Stimulated activated naive CD8-positive, alpha-beta T cell treated with anti-CD3 and anti-CD28 coated beads, Interleukin-15, Interleukin-2, amounts not matched to agents 100 ng/mL and 50 ng/mL, for 24 hours (primary cell): ENCODE results near the gene RAB8A.
"Not testable (repeated sequence)": the region's sequence is repeated elsewhere in the genome, so short reads cannot be mapped to it uniquely, and the experiment has no call there.

Experiments
- H3K27ac Mint-ChIP-seq: one replicate; pipeline ENCODE4 v1.8.0; 2021; ENCODE audit warnings: mild to moderate bottlenecking, mixed read lengths
- H3K27me3 Mint-ChIP-seq: one replicate; pipeline ENCODE4 v1.8.0; 2021; ENCODE audit warnings: mixed read lengths
- H3K36me3 Mint-ChIP-seq: one replicate; pipeline ENCODE4 v1.8.0; 2021; ENCODE audit warnings: low read depth, mixed read lengths
- H3K4me1 Mint-ChIP-seq: one replicate; pipeline ENCODE4 v1.8.0; 2021; ENCODE audit warnings: low read depth, mixed read lengths
- H3K4me3 Mint-ChIP-seq: one replicate; pipeline ENCODE4 v1.8.0; 2021; ENCODE audit warnings: mild to moderate bottlenecking, mixed read lengths
- H3K9me3 Mint-ChIP-seq: one replicate; pipeline ENCODE4 v1.8.0; 2021; ENCODE audit warnings: mixed read lengths

RAB8A gene

DNA sequence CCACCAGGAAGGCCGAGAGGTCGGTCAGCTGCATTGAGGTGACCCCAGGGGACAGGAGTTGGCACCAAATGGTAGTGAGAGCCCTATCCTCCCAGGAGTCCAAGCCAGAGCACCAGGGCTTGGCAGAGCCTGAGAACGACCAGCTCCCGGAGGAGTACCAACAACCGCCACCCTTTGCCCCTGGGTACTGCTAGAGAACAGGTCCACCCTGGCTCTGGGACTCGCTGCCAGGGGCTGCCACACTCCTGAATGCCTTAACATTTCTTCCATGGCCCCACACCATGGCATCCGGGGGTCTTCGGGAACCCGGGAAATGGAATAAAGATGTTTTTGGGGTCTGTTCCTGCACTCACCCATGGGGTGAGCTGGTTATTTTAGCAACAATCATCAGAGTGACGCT lies 45.9 kb downstream of the RAB8A start:
- H3K27ac Mint-ChIP-seq: no peak overlapping the region
- peaks cover 28% of the 10 kb centered on the region for H3K4me1 Mint-ChIP-seq
- H3K27me3 Mint-ChIP-seq: no peaks in the 10 kb centered on the region
- H3K4me3 Mint-ChIP-seq: no peak overlapping the region
- no peaks in the 10 kb centered on the region for H3K9me3 Mint-ChIP-seq
- peaks cover 44% of the 10 kb centered on the region for H3K36me3 Mint-ChIP-seq

DNA sequence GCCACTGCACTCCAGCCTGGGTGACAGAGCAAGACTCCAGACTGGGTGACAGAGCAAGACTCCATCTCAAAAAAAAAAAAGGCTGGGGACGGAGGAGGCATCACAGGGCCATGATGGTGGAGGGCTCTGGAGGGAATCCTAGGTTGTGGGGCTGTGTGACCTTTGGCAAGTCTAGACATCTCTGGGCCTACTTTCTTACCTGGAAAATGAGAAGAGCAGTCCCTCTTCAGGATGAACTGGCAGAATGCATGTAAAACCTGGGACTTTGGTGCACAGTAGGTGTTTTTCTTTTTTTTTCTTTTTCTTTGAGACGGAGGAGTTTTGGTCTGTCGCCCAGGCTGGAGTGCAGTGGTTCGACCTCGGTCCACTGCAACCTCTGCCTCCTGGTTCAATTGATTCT lies 48.0 kb downstream of the RAB8A start:
- Mint-ChIP-seq H3K27me3 (no peaks in the 10 kb centered on the region), H3K27ac (no peak overlapping the region), H3K4me3 (no peak overlapping the region), H3K4me1 (peaks cover 28% of the 10 kb centered on the region), H3K9me3 (no peaks in the 10 kb centered on the region), H3K36me3 (peaks cover 26% of the 10 kb centered on the region)

GRCh38 chr19:16160445-16160942 lies 48.8 kb downstream of the RAB8A start:
- Mint-ChIP-seq H3K9me3 (no peaks in the 10 kb centered on the region), H3K36me3 (peaks cover 17% of the 10 kb centered on the region), H3K4me1 (peaks cover 23% of the 10 kb centered on the region), H3K27ac (peak overlapping the region; percentile 92), H3K4me3 (peak overlapping the region; percentile 28), H3K27me3 (no peaks in the 10 kb centered on the region)

DNA sequence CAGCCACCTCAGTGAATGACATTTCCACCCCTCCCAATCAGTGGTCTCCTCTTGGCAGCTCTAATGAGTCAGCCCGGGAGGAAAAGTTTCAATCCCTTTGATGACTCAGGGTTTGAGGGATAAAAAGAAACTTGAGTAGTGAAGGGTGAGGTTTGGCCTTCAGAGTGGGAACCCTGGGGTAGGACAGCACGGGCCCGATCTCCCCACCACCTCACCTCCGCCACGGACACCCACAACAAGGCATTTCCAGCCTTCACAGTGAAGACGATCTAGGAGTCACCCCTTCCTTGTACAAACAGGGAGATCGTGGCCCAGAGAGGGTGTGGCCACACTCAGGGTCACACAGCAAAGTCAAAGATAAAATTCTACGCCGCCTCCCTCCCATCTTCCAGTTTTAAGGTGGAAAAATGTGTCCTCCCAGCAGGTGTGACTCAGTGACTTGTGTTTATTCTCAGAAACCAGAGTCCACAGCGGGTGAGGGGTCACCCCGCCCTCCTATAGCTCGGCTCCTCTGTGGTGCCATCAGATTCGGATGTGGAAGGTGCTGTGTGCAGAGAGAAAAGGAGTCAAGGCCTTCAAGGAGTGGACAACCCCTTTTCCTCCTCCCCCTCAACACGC lies 49.4 kb downstream of the RAB8A start:
- Mint-ChIP-seq H3K27me3 (no peaks in the 10 kb centered on the region), H3K9me3 (no peaks in the 10 kb centered on the region), H3K4me1 (peaks cover 23% of the 10 kb centered on the region), H3K27ac (peak overlapping the region; percentile 92), H3K36me3 (peaks cover 12% of the 10 kb centered on the region), H3K4me3 (peak overlapping the region; percentile 28)

GRCh38 chr19:16161840-16162239 lies 50.2 kb downstream of the RAB8A start:
- H3K36me3 Mint-ChIP-seq: peaks cover 5% of the 10 kb centered on the region
- H3K27ac Mint-ChIP-seq: peak overlapping the region; percentile 88
- no peak overlapping the region for H3K4me3 Mint-ChIP-seq
- no peaks in the 10 kb centered on the region for H3K27me3 Mint-ChIP-seq
- H3K4me1 Mint-ChIP-seq: peaks cover 23% of the 10 kb centered on the region
- H3K9me3 Mint-ChIP-seq: no peaks in the 10 kb centered on the region

DNA sequence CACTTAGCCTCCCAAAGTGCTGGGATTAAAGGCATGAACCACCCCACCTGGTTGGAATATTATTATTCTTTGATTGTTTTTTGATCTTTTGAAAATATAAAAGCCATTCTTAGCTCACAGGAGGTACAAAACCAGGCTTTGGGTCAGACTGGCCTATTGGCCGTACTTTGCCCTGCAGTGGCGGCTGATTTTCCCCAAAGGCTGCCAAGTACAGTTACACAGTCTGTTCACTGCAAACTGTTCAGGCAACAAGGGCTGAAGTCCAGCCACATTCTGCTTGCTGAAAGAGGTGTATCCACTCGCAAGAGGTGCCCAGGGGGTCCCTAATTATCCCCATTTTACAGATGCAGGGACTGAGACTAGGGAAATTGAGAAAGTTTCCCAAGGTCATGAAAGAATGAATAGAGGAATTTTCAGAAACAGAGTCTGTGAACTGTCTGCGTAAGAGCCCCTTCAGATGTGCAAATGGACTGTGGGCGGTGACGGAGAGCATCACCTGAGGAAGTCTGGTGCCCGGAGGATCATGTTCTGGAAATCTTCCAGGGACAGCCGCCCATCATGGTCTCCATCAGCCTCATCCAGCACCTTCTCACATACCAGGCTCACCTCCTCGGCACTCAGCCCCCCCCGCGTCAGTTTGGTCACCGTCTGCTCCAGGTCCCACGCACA lies 52.7 kb downstream of the RAB8A start:
- H3K4me3 Mint-ChIP-seq: no peak overlapping the region
- peaks cover 32% of the 10 kb centered on the region for H3K4me1 Mint-ChIP-seq
- H3K27ac Mint-ChIP-seq: no peak overlapping the region
- no peaks in the 10 kb centered on the region for H3K27me3 Mint-ChIP-seq
- no peaks in the 10 kb centered on the region for H3K36me3 Mint-ChIP-seq
- no peaks in the 10 kb centered on the region for H3K9me3 Mint-ChIP-seq

DNA sequence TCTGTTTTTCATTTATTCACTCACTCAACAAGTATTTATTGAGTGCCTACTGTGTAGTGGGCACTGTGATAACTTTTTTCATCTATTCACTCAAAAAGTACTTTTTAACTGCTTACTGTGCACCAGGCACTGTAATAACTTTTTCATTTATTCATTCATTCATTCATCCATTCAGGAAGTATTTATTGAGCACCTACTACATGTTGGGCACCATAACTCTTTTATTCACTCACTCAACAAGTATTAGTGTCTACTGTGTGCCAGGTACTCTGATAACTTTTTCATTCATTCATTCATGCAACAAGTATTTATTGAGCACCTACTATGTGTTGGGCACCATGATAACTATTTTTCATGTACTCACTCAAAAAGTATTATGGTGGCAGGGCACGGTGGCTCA lies 54.7 kb downstream of the RAB8A start:
- peaks cover 15% of the 10 kb centered on the region for H3K4me1 Mint-ChIP-seq
- no peaks in the 10 kb centered on the region for H3K36me3 Mint-ChIP-seq
- no peak overlapping the region for H3K4me3 Mint-ChIP-seq
- no peaks in the 10 kb centered on the region for H3K9me3 Mint-ChIP-seq
- no peaks in the 10 kb centered on the region for H3K27me3 Mint-ChIP-seq
- no peak overlapping the region for H3K27ac Mint-ChIP-seq

- Mint-ChIP-seq H3K27me3 (no peaks in the 10 kb centered on the region), H3K9me3 (no peaks in the 10 kb centered on the region), H3K4me1 (peaks cover 9% of the 10 kb centered on the region), H3K27ac (no peak overlapping the region), H3K4me3 (no peak overlapping the region), H3K36me3 (no peaks in the 10 kb centered on the region)
These were observed 55.4 kb downstream of the RAB8A start for GRCh38 chr19:16167055-16167454.

GRCh38 chr19:16168465-16169081 lies 56.9 kb downstream of the RAB8A start:
- H3K4me3 Mint-ChIP-seq: no peak overlapping the region
- H3K9me3 Mint-ChIP-seq: no peaks in the 10 kb centered on the region
- peaks cover 14% of the 10 kb centered on the region for H3K4me1 Mint-ChIP-seq
- no peaks in the 10 kb centered on the region for H3K27me3 Mint-ChIP-seq
- H3K36me3 Mint-ChIP-seq: no peaks in the 10 kb centered on the region
- no peak overlapping the region for H3K27ac Mint-ChIP-seq

- Mint-ChIP-seq H3K27ac (no peak overlapping the region), H3K4me3 (no peak overlapping the region), H3K27me3 (no peaks in the 10 kb centered on the region), H3K36me3 (no peaks in the 10 kb centered on the region), H3K9me3 (no peaks in the 10 kb centered on the region), H3K4me1 (peaks cover 14% of the 10 kb centered on the region)
These were observed 58.4 kb downstream of the RAB8A start for GRCh38 chr19:16170134-16170533.

- no peaks in the 10 kb centered on the region for H3K9me3 Mint-ChIP-seq
- peaks cover 5% of the 10 kb centered on the region for H3K4me1 Mint-ChIP-seq
- H3K27ac Mint-ChIP-seq: no peak overlapping the region
- no peaks in the 10 kb centered on the region for H3K27me3 Mint-ChIP-seq
- H3K4me3 Mint-ChIP-seq: no peak overlapping the region
- H3K36me3 Mint-ChIP-seq: no peaks in the 10 kb centered on the region
These were observed 64.3 kb downstream of the RAB8A start for GRCh38 chr19:16175954-16176353.

DNA sequence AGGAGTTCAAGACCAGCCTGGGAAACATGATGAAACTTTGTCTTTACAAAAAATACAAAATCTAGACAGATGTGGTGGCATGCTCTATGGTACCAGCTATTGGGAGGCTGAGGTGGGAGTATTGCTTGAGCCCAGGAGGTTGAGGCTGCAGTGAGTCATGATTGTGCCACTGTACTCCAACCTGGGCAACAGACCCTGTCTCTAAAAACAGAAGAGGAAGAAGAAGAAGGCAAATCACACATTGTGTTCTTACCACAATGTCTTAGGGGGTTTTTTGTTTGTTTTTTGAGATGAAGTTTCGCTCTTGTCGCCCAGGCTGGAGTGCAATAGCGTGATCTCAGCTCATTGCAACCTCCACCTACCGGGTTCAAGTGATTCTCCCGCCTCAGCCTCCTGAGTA lies 67.2 kb downstream of the RAB8A start:
- H3K27ac Mint-ChIP-seq: not testable (repeated sequence)

DNA sequence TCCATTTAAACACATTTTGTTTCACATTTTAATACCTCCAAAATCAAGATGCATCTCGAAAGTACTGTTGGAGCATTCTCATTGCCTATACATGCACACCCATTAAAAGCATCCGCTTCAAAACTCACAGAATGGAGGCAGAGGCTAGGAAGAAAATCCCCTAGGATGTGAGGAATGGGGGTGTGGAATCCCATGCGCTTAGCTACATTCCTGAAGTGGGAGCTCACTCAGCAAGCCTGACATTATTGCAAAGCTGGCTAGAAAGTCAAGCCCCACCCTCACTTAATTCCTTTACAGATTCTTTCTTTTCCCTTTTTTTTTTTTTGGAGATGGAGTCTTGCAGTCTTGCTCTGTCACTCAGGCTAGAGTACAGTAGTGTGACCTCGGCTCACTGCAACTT lies 68.9 kb downstream of the RAB8A start:
- H3K27ac Mint-ChIP-seq: no peak overlapping the region

More for the DNA sequence above, 67.2 kb downstream of the RAB8A start:
- H3K36me3 Mint-ChIP-seq, H3K27me3 Mint-ChIP-seq, H3K4me3 Mint-ChIP-seq, H3K9me3 Mint-ChIP-seq, H3K4me1 Mint-ChIP-seq: not testable (repeated sequence)

More for the DNA sequence above, 68.9 kb downstream of the RAB8A start:
- Mint-ChIP-seq H3K9me3 (no peaks in the 10 kb centered on the region), H3K4me1 (peaks cover 16% of the 10 kb centered on the region), H3K36me3 (no peaks in the 10 kb centered on the region), H3K27me3 (no peaks in the 10 kb centered on the region), H3K4me3 (no peak overlapping the region)
